GM10847 (cell line): Measurements from ENCODE around the gene AKR1A1.

Source experiments
- POLR2A ChIP-seq: IDR thresholded peaks from 2 replicates; pipeline ENCODE4 v1.6.1; 2011; ENCODE audit not compliant: insufficient read length; ENCODE audit errors: extremely low read depth

The AKR1A1 gene

GRCh38 chr1:45585496-45586075 lies 35.0 kb downstream of the AKR1A1 start:
- TF ChIP-seq POLR2A: no peak

- TF ChIP-seq POLR2A: no peak
These were observed 36.1 kb downstream of the AKR1A1 start for GRCh38 chr1:45586769-45587168.

GRCh38 chr1:45589861-45590260 lies 39.2 kb downstream of the AKR1A1 start:
- no peak for TF ChIP-seq POLR2A

GRCh38 chr1:45594412-45594811 lies 43.8 kb downstream of the AKR1A1 start:
- no peak for TF ChIP-seq POLR2A

GRCh38 chr1:45604239-45604638 lies 53.6 kb downstream of the AKR1A1 start:
- TF ChIP-seq POLR2A: no peak

GRCh38 chr1:45607404-45608074 lies 56.9 kb downstream of the AKR1A1 start:
- no peak for TF ChIP-seq POLR2A

- no peak for TF ChIP-seq POLR2A
These were observed 57.8 kb downstream of the AKR1A1 start for GRCh38 chr1:45608175-45609156.

GRCh38 chr1:45610589-45611226 lies 60.1 kb downstream of the AKR1A1 start:
- TF ChIP-seq POLR2A: no peak

- no peak for TF ChIP-seq POLR2A
These were observed 62.4 kb downstream of the AKR1A1 start for GRCh38 chr1:45612941-45613579.

GRCh38 chr1:45615885-45616284 lies 65.3 kb downstream of the AKR1A1 start:
- TF ChIP-seq POLR2A: no peak

GRCh38 chr1:45617618-45618017 lies 67.0 kb downstream of the AKR1A1 start:
- TF ChIP-seq POLR2A: no peak

GRCh38 chr1:45619149-45619921 lies 68.7 kb downstream of the AKR1A1 start:
- TF ChIP-seq POLR2A: no peak
